Lower lobe of right lung (tissue), 2 donors: Measurements from ENCODE around the gene XPA. TPM values are rescaled to one million over a fixed set of nuclear protein-coding genes. Genes with fewer than 3 reads are reported as not detected.
A peak's percentile ranks its signal among the peaks of the same experiment; 100 is the strongest.
"Not testable (repeated sequence)": the region's sequence is repeated elsewhere in the genome, so short reads cannot be mapped to it uniquely, and the experiment has no call there.

Experiments used
- ATAC-seq, 2 donors: fragments of 200-7000 bp; cut with Tn5 transposase; one replicate each; pipeline ENCODE4 v1.9.1; 2020 to 2022; ENCODE audit warnings: mild to moderate bottlenecking in 2 of 2, moderate library complexity in 2 of 2
- DNase-seq: peaks from one replicate; pipeline ENCODE4 v3.0.0-alpha.2; 2020
- H3K27ac ChIP-seq: fragments of 200-600 bp; one replicate; pipeline ENCODE4 v1.8.0; 2022
- H3K27me3 ChIP-seq: fragments of 200-600 bp; one replicate; pipeline ENCODE4 v1.8.0; 2022; ENCODE audit warnings: low read depth
- H3K36me3 ChIP-seq: fragments of 200-600 bp; one replicate; pipeline ENCODE4 v1.8.0; 2022; ENCODE audit warnings: mild to moderate bottlenecking
- H3K4me1 ChIP-seq: fragments of 200-600 bp; one replicate; pipeline ENCODE4 v1.8.0; 2022
- H3K4me3 ChIP-seq: fragments of 200-600 bp; one replicate; pipeline ENCODE4 v1.8.0; 2022; ENCODE audit warnings: mild to moderate bottlenecking
- H3K9me3 ChIP-seq: fragments of 200-600 bp; one replicate; pipeline ENCODE4 v1.8.0; 2022
- intact Hi-C: fragments of 100-400 bp; cut with DNase I; formaldehyde crosslinking; loops from one replicate; pipeline ENCODE4 v1.11.0; 2022
- long read RNA-seq: library from polyadenylated mRNA; unstranded; transcript quantifications from one replicate; pipeline ENCODE4 v2.0.0, GENCODE V29; 2021
- total RNA-seq: library from RNA; stranded (reverse); fragmentation: NEBNext Ultra II Directional; extraction: Animal tissue kit (Norgen Biotek cat#: 25700); gene quantifications from one replicate; pipeline ENCODE4 v1.2.1, GENCODE V29; 2021
- TF ChIP-seq, protein P1 (sequence below): fragments of 200-600 bp; IDR thresholded peaks from one replicate; pipeline ENCODE4 v1.8.0; 2022; ENCODE audit warnings: antibody characterized with exemption, mild to moderate bottlenecking
- donor health status: DM: no; HTN: yes; CAD: no; lungs with severe emphysema.

Gene XPA
- total RNA-seq, result 11.3 TPM
- long read RNA-seq, transcript XPA-201 (6 exons, 1,417 nt), result major isoform, 15 of 32 reads
- long read RNA-seq, partial matches to known transcripts, result 8 of 32 reads
- long read RNA-seq, other reads (novel, unspliced or antisense), result 9 of 32 reads

DNA sequence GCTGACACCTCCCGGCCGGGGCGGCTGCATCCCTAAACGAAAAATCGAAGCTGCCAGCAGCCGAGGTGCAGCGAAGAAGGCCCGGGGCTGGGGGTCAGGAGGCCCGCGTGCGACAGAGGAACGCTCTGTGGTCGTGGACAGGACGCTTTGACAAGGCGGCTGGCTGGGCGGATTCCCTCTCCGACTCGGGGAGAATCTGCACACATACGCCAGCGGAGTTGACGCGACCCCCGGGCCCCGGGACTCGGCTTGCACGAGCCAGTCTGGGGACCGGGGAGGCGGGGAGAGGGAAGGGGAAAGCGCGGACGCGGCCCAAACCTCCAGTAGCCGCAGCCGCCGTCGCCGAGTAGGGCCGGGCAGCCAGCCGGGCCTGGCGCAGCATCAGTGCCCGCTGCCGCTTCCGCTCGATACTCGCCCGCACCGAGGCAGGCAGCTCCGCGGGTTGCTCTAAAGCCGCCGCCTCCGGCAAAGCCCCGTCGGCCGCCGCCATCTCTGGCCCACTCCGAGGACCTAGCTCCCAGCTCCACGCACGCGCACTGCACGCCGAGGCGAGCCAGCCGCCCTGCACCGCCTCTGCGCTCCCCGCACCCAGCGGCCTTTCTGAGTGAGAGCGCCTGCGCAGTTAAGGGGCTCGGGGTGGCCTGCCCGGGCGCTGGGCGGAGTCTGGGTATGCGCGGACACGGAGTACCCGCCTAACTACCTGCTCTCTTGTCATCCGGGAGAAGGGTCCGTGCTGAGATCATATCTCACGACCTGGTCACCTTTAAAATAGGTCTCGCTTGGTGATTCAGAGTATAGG is at the start of gene XPA:
XPA (minus strand) TSS at position 538 of the 799 bp plus-strand sequence; CDS start at position 490, 48 bp downstream.
- H3K9me3 ChIP-seq, result no peaks in the 10 kb centered on the region
- intact Hi-C loops, result no loop called here
- peaks cover 33% of the 10 kb centered on the region for H3K4me1 ChIP-seq
- TF ChIP-seq, protein P1, sequence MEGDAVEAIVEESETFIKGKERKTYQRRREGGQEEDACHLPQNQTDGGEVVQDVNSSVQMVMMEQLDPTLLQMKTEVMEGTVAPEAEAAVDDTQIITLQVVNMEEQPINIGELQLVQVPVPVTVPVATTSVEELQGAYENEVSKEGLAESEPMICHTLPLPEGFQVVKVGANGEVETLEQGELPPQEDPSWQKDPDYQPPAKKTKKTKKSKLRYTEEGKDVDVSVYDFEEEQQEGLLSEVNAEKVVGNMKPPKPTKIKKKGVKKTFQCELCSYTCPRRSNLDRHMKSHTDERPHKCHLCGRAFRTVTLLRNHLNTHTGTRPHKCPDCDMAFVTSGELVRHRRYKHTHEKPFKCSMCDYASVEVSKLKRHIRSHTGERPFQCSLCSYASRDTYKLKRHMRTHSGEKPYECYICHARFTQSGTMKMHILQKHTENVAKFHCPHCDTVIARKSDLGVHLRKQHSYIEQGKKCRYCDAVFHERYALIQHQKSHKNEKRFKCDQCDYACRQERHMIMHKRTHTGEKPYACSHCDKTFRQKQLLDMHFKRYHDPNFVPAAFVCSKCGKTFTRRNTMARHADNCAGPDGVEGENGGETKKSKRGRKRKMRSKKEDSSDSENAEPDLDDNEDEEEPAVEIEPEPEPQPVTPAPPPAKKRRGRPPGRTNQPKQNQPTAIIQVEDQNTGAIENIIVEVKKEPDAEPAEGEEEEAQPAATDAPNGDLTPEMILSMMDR, result no peak
- peaks cover 16% of the 10 kb centered on the region for H3K36me3 ChIP-seq
- peak within 1 kb of the TSS; percentile 90 for H3K27ac ChIP-seq
- DNase-seq, result peak; percentile 98
- ATAC-seq, result peak; percentile 100
- no peaks in the 10 kb centered on the region for H3K27me3 ChIP-seq
- peak within 1 kb of the TSS; percentile 73 for H3K4me3 ChIP-seq

DNA sequence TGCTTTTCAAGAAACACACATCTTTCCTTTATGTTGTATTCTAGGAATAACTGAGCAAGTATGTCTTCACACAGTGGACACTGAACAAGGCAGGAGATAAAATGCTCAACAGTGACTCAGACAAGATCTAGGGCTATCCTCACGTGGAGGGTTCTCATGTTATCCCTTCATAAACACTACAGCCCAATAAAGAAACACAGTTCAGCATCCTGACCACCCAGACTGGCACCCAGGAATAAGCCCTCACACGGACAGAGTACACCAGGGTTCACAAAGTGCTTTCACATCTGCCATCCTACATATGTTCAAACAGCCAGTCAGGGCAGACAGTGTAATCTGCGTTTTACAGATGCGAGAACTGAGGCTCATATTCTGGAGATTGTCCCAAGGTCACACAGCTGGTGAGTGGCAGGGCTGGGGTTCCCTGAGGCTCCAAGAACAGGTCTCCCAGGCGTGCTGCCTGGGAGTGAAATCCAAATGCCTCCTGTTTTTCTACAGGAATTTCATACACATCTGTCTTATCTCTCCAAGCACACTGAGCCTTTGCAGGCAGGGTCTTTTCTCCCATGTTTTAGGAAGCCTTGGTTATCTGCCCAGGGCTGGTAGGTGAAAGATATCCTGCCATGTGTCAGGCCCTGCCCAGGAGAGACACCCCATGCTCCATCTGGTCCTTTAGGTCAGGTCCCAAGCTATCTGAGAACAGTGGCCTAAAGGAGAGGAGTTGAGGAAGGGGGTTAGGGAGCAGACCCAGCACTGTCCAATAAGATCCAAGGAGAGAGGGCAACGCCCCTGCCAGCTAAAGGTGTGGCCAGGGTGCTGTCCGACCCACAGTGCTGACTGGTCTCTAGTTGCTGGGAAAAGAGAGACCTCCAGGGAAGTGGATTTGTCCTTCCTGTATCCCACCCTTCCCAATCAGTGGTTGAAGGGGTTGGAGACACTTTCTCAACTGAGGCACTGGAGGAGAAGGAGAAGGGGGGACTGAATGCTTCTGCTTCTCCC is 47.9 kb upstream of the XPA start:
- Histone ChIP-seq H3K27ac (no peak overlapping the region), H3K9me3 (peaks cover 4% of the 10 kb centered on the region), H3K4me3 (no peak overlapping the region), H3K4me1 (peaks cover 12% of the 10 kb centered on the region), H3K36me3 (no peaks in the 10 kb centered on the region), H3K27me3 (peaks cover 22% of the 10 kb centered on the region)
- ATAC-seq (no peak), DNase-seq (no peak)
- intact Hi-C loops, result no loop called here
- TF ChIP-seq, protein P1, result no peak

DNA sequence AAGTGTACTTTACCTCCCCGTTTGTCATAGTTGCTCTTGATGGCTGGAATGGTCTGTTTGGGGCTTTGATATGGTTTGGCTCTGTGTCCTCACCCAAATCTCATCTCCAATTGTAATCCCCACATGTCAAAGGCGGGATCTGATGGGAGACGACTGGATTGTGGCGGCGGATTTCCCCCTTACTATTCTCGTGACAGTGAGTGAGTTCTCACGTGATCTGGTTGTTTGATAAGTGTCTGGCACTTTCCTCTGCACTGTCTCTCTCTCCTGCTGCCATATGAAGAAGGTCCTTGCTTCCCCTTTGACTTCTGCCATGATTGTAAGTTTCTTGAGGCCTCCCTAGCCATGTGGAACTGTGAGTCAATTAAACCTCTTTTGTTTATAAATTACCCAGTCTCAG is 46.9 kb upstream of the XPA start:
- H3K4me1 ChIP-seq, result peaks cover 12% of the 10 kb centered on the region
- H3K36me3 ChIP-seq, H3K27ac ChIP-seq, DNase-seq, ATAC-seq, H3K4me3 ChIP-seq, H3K9me3 ChIP-seq, intact Hi-C loops: not testable (repeated sequence)
- H3K27me3 ChIP-seq, result peaks cover 31% of the 10 kb centered on the region

DNA sequence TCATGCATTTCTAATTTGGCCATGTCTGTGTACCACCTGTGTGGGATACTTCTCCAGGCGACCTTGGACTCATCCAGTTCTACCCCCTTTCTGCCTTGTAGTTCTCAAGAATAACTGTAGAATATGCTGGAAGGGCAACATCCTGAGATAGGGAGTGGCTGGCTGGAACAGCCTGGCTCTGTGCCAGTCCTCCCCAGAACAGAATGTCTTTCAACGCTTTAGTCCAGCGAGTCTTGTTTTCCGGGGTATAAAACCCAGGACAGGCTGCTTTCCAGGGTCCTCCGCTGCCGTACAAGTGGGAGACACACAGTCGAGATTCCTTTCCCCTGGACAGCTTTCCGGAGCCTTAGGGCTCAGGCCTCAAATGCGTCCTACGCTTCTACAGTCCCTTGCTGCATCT is 45.4 kb upstream of the XPA start:
- no peaks in the 10 kb centered on the region for H3K36me3 ChIP-seq
- TF ChIP-seq, protein P1, result no peak
- intact Hi-C loops, result no loop called here
- peaks cover 42% of the 10 kb centered on the region for H3K27me3 ChIP-seq
- H3K9me3 ChIP-seq, result peaks cover 4% of the 10 kb centered on the region
- H3K4me3 ChIP-seq, result no peak overlapping the region
- H3K4me1 ChIP-seq, result peaks cover 12% of the 10 kb centered on the region
- ATAC-seq (no peak), DNase-seq (no peak)
- no peak overlapping the region for H3K27ac ChIP-seq

DNA sequence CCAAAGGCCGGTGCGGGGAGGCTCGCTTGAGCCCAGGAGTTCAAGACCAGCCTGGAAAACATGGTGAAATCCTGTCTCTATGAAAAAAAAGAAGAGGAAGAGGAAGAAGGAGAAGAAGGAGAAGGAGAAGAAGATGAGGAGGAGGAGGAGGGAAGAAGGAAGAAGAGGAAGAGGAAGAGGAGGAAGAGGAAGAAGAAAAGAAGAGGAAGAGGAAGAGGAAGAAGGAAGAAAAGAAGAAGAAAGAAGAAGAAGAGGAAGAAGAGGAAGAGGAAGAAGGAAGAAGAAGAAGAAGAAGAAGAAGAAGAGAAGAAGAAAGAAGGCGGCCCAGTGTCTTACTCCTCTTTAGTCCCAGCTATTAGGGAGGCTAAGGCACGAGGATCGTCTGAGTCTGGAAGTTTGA is 44.8 kb upstream of the XPA start:
- Histone ChIP-seq H3K27me3 (peaks cover 47% of the 10 kb centered on the region), H3K27ac (no peak overlapping the region), H3K9me3 (peaks cover 4% of the 10 kb centered on the region), H3K4me3 (no peak overlapping the region), H3K4me1 (peaks cover 12% of the 10 kb centered on the region), H3K36me3 (no peaks in the 10 kb centered on the region)
- DNase-seq, result no peak
- intact Hi-C loops, result no loop called here
- ATAC-seq, result no peak
- TF ChIP-seq, protein P1, result no peak
